ENCODE measurements around the gene CNR2. TPM values are rescaled to one million over a fixed set of nuclear protein-coding genes. Genes with fewer than 3 reads are reported as not detected.

CNR2 gene
- total and polyA plus RNA-seq, 9 donors: 0.03 to 0.11 (median 0.10) TPM; not detected in 6

- 96 to 98% (median 97%) methylated on average over 2 of the region's 2 CpGs for WGBS, 3 donors
These were observed 68.0 kb downstream of the CNR2 start for GRCh38 chr1:23845163-23845562.

GRCh38 chr1:23843644-23844043 is 69.5 kb downstream of the CNR2 start:
- H3K27ac ChIP-seq: no peak overlapping the region
- H3K4me3 ChIP-seq: no peak overlapping the region
- TF ChIP-seq EP300 (IDR thresholded peaks at IDR 0.05): no peak
- no peak for TF ChIP-seq CTCF (IDR thresholded peaks at IDR 0.05)
- no peak for TF ChIP-seq POLR2A (IDR thresholded peaks at IDR 0.05)
- H3K27me3 ChIP-seq: no peaks in the 10 kb centered on the region
- DNase-seq: no peak
- no peaks in the 10 kb centered on the region for H3K36me3 ChIP-seq
- intact Hi-C loops (cut with DNase I): no loop called here
- WGBS, 3 donors: 86 to 93% (median 88%) methylated on average over 5 of the region's 5 CpGs
- H3K4me1 ChIP-seq (ENCODE audit: insufficient read depth): no peaks in the 10 kb centered on the region
- H3K9me3 ChIP-seq: peaks cover 0 to 3% of the 10 kb centered on the region in 2 donors

More at GRCh38 chr1:23845163-23845562, 68.0 kb downstream of the CNR2 start:
- no peak overlapping the region for H3K27ac ChIP-seq
- H3K4me1 ChIP-seq (ENCODE audit: insufficient read depth): no peaks in the 10 kb centered on the region
- intact Hi-C loops (cut with DNase I): no loop called here
- H3K36me3 ChIP-seq: no peaks in the 10 kb centered on the region
- H3K4me3 ChIP-seq: no peak overlapping the region
- H3K9me3 ChIP-seq: peaks cover 0 to 3% of the 10 kb centered on the region in 2 donors
- DNase-seq: no peak
- H3K27me3 ChIP-seq: no peaks in the 10 kb centered on the region
- TF ChIP-seq EP300 (IDR thresholded peaks at IDR 0.05) (no peak), POLR2A (IDR thresholded peaks at IDR 0.05) (no peak), CTCF (IDR thresholded peaks at IDR 0.05) (no peak)

- H3K36me3 ChIP-seq: no peaks in the 10 kb centered on the region
- intact Hi-C loops (cut with DNase I): no loop called here
- peak overlapping the region; percentile 33 for H3K4me3 ChIP-seq
- H3K4me1 ChIP-seq (ENCODE audit: insufficient read depth): peaks cover 2% of the 10 kb centered on the region
- 0 to 1% (median 0%) methylated on average over 14 to 21 of the region's 21 CpGs for WGBS, 3 donors
- peak; percentile 47 to 68 (median 66) for DNase-seq
- no peak overlapping the region for H3K27ac ChIP-seq
- H3K9me3 ChIP-seq: no peaks in the 10 kb centered on the region
- H3K27me3 ChIP-seq: no peaks in the 10 kb centered on the region
- TF ChIP-seq CTCF (IDR thresholded peaks at IDR 0.05) (no peak), EP300 (IDR thresholded peaks at IDR 0.05) (no peak), POLR2A (IDR thresholded peaks at IDR 0.05) (no peak)
These were observed 74.7 kb downstream of the CNR2 start for GRCh38 chr1:23838401-23838866.

GRCh38 chr1:23837908-23838307 is 75.3 kb downstream of the CNR2 start:
- Histone ChIP-seq H3K4me3 (no peak overlapping the region), H3K4me1 (ENCODE audit: insufficient read depth) (peaks cover 2% of the 10 kb centered on the region), H3K27ac (no peak overlapping the region), H3K27me3 (no peaks in the 10 kb centered on the region), H3K36me3 (no peaks in the 10 kb centered on the region), H3K9me3 (no peaks in the 10 kb centered on the region)
- 8 to 12% (median 10%) methylated on average over 13 of the region's 13 CpGs for WGBS, 3 donors
- TF ChIP-seq POLR2A (IDR thresholded peaks at IDR 0.05): no peak
- TF ChIP-seq CTCF (IDR thresholded peaks at IDR 0.05): no peak
- TF ChIP-seq EP300 (IDR thresholded peaks at IDR 0.05): no peak
- DNase-seq: no peak
- intact Hi-C loops (cut with DNase I): no loop called here
